ENCODE results near the gene PAQR4.

The PAQR4 gene

DNA sequence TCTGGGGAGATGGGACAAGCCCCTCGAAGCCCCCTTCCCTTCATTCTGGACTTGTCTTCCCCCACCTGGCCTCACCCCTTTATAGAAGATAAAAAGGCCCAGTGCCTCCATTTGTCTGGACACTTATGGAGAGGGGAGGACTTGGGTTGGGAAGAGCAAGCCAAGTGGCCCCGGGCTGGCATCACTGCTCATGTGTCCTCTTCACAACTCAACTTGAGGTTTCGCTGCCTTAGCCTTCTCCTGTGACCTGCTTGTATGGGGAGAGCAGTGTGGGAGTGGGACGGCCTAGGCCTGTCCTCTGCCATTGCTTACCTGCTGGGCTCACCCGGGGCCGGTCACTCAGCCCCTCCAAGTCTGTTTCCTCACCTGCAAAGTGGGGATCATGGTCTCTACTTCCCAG is 1.4 kb downstream of the PAQR4 start:
- no peak overlapping the region for H3K4me3 ChIP-seq (ENCODE audit: low read depth, low read length)
- DNase-seq (ENCODE audit: low read depth): no peak
- TF ChIP-seq CTCF (conservative IDR thresholded peaks at IDR 0.05; ENCODE audit: low read depth, low read length): no peak

- H3K4me3 ChIP-seq (ENCODE audit: low read depth, low read length): no peak overlapping the region
- DNase-seq (ENCODE audit: low read depth): no peak
- TF ChIP-seq CTCF (conservative IDR thresholded peaks at IDR 0.05; ENCODE audit: low read depth, low read length): no peak
Measured at GRCh38 chr16:2971134-2971984, 2.2 kb downstream of the PAQR4 start.

DNA sequence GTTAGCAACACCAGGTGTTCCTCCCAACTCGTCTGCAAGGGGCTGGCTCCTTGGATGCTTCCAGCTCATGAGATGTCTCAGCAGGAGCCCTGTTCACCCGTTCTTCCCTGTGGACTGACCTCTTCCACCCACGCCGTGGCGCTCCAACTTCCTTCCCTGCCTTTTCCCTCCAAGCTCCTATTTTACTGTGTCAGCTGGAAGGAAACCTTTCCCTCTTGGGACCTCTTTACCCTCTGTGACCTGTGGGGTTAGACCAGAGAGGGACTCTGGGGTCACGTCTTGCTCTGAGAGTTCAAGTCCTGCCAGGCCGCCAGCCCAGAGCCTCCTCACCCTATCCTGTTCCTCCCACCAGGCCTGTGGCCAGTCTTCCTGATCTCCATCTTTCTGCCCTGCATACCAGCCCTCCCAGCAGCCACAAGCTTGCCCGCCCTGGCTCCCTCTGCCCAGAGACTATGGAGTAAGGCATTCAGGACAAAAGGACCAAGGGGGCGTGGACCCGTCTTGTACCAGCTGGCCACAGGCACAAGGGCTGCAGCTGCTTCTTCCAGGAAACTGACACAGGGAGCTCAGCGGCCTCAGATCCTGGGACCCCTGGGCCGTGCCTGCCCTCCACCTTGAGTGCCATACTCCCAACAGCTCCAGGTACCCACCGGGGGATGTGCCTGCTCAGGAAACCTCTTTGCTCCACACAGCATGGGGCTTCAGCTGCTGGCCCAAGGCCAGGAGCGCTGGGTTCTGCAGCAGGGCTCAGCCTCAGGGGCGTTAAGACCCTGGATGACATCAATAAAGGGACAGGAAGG is 3.0 kb downstream of the PAQR4 start:
- no peak for TF ChIP-seq CTCF (conservative IDR thresholded peaks at IDR 0.05; ENCODE audit: low read depth, low read length)
- no peak for DNase-seq (ENCODE audit: low read depth)
- no peak overlapping the region for H3K4me3 ChIP-seq (ENCODE audit: low read depth, low read length)

DNA sequence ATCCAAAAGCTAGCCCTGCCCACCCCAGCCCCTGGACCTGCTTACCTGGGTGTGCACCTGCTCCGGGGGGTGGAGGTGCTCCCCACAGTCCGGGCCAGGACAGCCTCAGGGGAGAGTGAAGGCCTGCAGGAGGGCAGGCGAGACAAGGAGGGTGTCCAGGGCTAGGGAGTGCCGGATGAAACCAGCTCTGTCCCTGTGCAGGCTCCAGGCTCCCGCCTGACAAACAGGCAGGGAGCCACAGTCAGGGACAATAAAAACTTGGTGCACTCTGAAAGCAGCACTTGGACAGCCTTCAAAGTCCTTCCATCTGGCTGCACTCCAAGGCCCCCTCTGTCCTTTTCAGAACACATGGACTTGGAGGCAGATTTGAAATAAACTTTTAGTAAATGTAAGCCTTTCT is 3.9 kb downstream of the PAQR4 start:
- TF ChIP-seq CTCF (conservative IDR thresholded peaks at IDR 0.05; ENCODE audit: low read depth, low read length): no peak
- no peak for DNase-seq (ENCODE audit: low read depth)
- no peak overlapping the region for H3K4me3 ChIP-seq (ENCODE audit: low read depth, low read length)

DNA sequence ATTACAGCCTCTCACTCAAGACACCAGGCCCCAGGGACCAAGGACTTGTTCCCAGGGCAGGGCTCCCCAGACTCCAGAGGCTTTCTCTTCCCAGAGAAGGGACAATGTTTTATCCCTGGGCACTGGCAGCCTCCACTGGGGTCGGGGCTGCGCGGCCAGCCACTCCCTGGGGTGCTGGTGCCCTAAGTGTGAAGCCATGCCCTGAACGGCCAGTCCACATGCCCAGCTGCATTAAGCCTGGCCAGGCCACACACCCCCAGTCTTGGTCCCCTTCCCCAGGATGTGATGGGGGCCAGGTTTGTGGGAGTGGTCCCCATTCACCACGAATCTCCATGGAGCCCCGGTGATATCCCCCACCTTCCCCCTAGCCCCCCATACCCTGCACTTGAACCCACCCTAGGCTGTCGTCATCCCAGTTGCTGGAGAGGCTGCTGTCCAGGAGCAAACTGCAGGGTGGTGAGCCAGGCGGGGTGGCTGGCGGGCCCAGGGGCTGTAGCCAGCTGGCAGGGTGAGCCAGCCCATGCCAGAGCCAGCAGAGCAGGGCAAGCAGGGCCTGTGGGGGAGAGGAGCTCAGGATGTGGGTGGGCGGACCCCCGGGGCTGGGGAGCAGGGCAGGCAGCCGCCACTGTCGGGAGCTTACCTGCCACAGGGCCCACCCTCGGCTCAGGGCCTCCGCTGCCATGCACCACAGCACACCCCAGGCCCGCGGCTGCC is 4.6 kb downstream of the PAQR4 start:
- no peak for TF ChIP-seq CTCF (conservative IDR thresholded peaks at IDR 0.05; ENCODE audit: low read depth, low read length)
- no peak overlapping the region for H3K4me3 ChIP-seq (ENCODE audit: low read depth, low read length)
- no peak for DNase-seq (ENCODE audit: low read depth)

DNA sequence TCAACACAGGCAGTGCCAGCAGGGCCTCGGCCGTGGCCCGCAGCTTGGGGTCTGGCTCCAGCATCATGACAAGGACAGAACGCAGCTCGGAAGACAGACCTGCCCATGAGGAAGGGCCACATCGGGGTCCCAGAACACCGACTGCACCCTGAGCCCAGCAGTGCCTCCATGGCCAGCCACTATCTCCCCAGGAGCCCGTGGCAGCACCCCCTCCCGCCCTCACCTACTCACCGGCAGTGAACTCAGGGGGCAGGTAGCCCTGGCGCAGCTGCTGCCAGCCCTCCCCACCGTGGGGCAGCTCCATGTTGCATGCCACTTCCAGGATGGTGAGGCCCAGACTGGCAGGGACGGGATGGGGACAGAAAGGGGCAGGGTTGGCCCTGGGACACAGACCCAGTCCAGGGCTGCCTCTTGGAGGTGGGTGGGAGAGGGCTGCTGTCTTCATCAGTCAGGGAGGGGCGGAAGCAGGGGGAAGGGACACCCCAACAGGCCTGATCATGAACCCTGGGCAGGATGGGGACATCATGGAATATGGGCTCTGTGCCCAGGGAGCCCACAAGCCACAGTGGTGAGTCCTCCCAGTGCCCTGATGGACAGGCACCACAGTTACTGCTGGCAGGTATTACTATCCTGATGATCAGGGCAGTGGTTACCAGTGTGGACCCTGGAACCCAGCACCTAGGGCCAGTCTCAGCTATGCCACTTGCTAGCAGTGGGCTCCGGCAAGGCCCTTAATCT is 5.3 kb downstream of the PAQR4 start:
- no peak for TF ChIP-seq CTCF (conservative IDR thresholded peaks at IDR 0.05; ENCODE audit: low read depth, low read length)
- DNase-seq (ENCODE audit: low read depth): no peak
- H3K4me3 ChIP-seq (ENCODE audit: low read depth, low read length): no peak overlapping the region
